Endothelial cell of umbilical vein (primary cell): ENCODE results near the gene CCDC142.

Experiments used
- EZH2 ChIP-seq: IDR thresholded peaks from 2 replicates; pipeline ENCODE4 v1.6.1; 2012; ENCODE audit warnings: borderline replicate concordance, low read depth, mild to moderate bottlenecking, moderate library complexity, low read length, inconsistent platforms; ENCODE audit not compliant: severe bottlenecking
- GATA2 ChIP-seq: IDR thresholded peaks from 2 replicates; pipeline ENCODE4 v1.7.0; 2011; ENCODE audit warnings: low read depth, mild to moderate bottlenecking, moderate library complexity, mixed read lengths, low read length; ENCODE audit not compliant: insufficient read length, insufficient read depth
- POLR2A ChIP-seq: IDR thresholded peaks from 2 replicates; pipeline ENCODE4 v1.6.1; 2012; ENCODE audit warnings: low read depth, mild to moderate bottlenecking, control low read depth, low read length
- POLR2AphosphoS5 ChIP-seq: IDR thresholded peaks from 2 replicates; pipeline ENCODE4 v1.6.1; 2012; ENCODE audit warnings: low read depth, mild to moderate bottlenecking, control low read depth, low read length, moderate library complexity; ENCODE audit not compliant: insufficient read depth
- TF ChIP-seq, protein P1 (sequence below), 2 donors: IDR thresholded peaks; 1 replicate in 1 of 2; 2 replicates in 1 of 2; pipeline ENCODE4 v1.5.1; 2011; ENCODE audit warnings: low read length in 2 of 2, mild to moderate bottlenecking in 2 of 2, moderate library complexity in 2 of 2, control low read depth in 1 of 2, inconsistent platforms in 1 of 2, low read depth in 1 of 2; ENCODE audit not compliant: insufficient read depth in 1 of 2; ENCODE audit errors: extremely low read depth in 1 of 2
- TF ChIP-seq, protein P2 (sequence below): IDR thresholded peaks from 2 replicates; pipeline ENCODE4 v1.6.1; 2011; ENCODE audit not compliant: insufficient read depth, insufficient read length

DNA sequence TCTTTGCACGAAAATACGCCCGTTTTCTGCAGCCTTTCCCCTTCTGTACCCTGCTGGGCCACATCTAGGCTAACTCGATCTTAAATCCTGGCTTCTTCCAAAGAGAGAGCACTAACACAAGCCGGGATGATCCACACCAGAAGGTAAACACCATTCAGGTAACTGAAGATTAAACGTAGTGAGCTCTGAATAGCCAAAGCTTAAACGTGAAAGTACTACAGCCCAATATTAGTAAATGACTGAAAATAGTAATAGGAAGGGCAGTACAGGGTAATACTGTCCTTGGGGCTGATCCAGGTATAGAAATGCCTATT lies 9.9 kb downstream of the CCDC142 start:
- no peak for TF ChIP-seq GATA2
- TF ChIP-seq, protein P1, sequence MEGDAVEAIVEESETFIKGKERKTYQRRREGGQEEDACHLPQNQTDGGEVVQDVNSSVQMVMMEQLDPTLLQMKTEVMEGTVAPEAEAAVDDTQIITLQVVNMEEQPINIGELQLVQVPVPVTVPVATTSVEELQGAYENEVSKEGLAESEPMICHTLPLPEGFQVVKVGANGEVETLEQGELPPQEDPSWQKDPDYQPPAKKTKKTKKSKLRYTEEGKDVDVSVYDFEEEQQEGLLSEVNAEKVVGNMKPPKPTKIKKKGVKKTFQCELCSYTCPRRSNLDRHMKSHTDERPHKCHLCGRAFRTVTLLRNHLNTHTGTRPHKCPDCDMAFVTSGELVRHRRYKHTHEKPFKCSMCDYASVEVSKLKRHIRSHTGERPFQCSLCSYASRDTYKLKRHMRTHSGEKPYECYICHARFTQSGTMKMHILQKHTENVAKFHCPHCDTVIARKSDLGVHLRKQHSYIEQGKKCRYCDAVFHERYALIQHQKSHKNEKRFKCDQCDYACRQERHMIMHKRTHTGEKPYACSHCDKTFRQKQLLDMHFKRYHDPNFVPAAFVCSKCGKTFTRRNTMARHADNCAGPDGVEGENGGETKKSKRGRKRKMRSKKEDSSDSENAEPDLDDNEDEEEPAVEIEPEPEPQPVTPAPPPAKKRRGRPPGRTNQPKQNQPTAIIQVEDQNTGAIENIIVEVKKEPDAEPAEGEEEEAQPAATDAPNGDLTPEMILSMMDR (IDR thresholded peaks at IDR 0.05; ENCODE audit: extremely low read depth in 1 of 2, insufficient read depth in 1 of 2, low read depth in 1 of 2, low read length in 2 of 2): no peak
- TF ChIP-seq POLR2AphosphoS5: no peak
- TF ChIP-seq, protein P2, sequence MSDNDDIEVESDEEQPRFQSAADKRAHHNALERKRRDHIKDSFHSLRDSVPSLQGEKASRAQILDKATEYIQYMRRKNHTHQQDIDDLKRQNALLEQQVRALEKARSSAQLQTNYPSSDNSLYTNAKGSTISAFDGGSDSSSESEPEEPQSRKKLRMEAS: no peak
- TF ChIP-seq POLR2A: no peak
- no peak for TF ChIP-seq EZH2
